ENCODE data around the gene PCDH15.
"Not testable (repeated sequence)": the region's sequence is repeated elsewhere in the genome, so short reads cannot be mapped to it uniquely, and the experiment has no call there.

Gene PCDH15

GRCh38 chr10:54531296-54531695 is 269.7 kb downstream of the PCDH15 start:
- DNase-seq: no peak

GRCh38 chr10:54530299-54530698 is 270.7 kb downstream of the PCDH15 start:
- DNase-seq: no peak

GRCh38 chr10:54525816-54526215 is 275.2 kb downstream of the PCDH15 start:
- DNase-seq: no peak

GRCh38 chr10:54515244-54515643 is 285.8 kb downstream of the PCDH15 start:
- DNase-seq: not testable (repeated sequence)

- no peak for DNase-seq
Measured at GRCh38 chr10:54503863-54504262, 297.2 kb downstream of the PCDH15 start.

GRCh38 chr10:54501929-54502328 is 299.1 kb downstream of the PCDH15 start:
- no peak for DNase-seq

- no peak for DNase-seq
Measured at GRCh38 chr10:54496852-54497251, 304.2 kb downstream of the PCDH15 start.

GRCh38 chr10:54487743-54488142 is 313.3 kb downstream of the PCDH15 start:
- no peak for DNase-seq

GRCh38 chr10:54485971-54486370 is 315.1 kb downstream of the PCDH15 start:
- no peak for DNase-seq

- no peak for DNase-seq
Measured at GRCh38 chr10:54484186-54484585, 316.8 kb downstream of the PCDH15 start.

- DNase-seq: no peak
Measured at GRCh38 chr10:54478601-54479000, 322.4 kb downstream of the PCDH15 start.

GRCh38 chr10:54477738-54478137 is 323.3 kb downstream of the PCDH15 start:
- DNase-seq: no peak

GRCh38 chr10:54470324-54470631 is 330.8 kb downstream of the PCDH15 start:
- DNase-seq: no peak

GRCh38 chr10:54469587-54470323 is 331.3 kb downstream of the PCDH15 start:
- no peak for DNase-seq

- no peak for DNase-seq
Measured at GRCh38 chr10:54454271-54454670, 346.8 kb downstream of the PCDH15 start.

- DNase-seq: no peak
Measured at GRCh38 chr10:54449056-54449455, 352.0 kb downstream of the PCDH15 start.

- no peak for DNase-seq
Measured at GRCh38 chr10:54444170-54444569, 356.9 kb downstream of the PCDH15 start.

GRCh38 chr10:54441275-54441674 is 359.8 kb downstream of the PCDH15 start:
- DNase-seq: no peak

- no peak for DNase-seq
Measured at GRCh38 chr10:54434782-54435181, 366.2 kb downstream of the PCDH15 start.

- no peak for DNase-seq
Measured at GRCh38 chr10:54415483-54415882, 385.5 kb downstream of the PCDH15 start.

- no peak for DNase-seq
Measured at GRCh38 chr10:54402576-54402975, 398.5 kb downstream of the PCDH15 start.

- no peak for DNase-seq
Measured at GRCh38 chr10:54396031-54396430, 405.0 kb downstream of the PCDH15 start.

- DNase-seq: not testable (repeated sequence)
Measured at GRCh38 chr10:54394598-54394997, 406.4 kb downstream of the PCDH15 start.

- no peak for DNase-seq
Measured at GRCh38 chr10:54372179-54372578, 428.9 kb downstream of the PCDH15 start.

- DNase-seq: no peak
Measured at GRCh38 chr10:54368984-54369383, 432.0 kb downstream of the PCDH15 start.

Data from activated CD8-positive, alpha-beta memory T cell treated with anti-CD3 and anti-CD28 coated beads for 24 hours (primary cell).